ENCODE results near the gene TBC1D14. TPM values are rescaled to one million over a fixed set of nuclear protein-coding genes. Genes with fewer than 3 reads are reported as not detected.

TBC1D14 gene
- total RNA-seq, 4 donors from 2014 or later: 39.8 to 47.0 (median 46.0) TPM

DNA sequence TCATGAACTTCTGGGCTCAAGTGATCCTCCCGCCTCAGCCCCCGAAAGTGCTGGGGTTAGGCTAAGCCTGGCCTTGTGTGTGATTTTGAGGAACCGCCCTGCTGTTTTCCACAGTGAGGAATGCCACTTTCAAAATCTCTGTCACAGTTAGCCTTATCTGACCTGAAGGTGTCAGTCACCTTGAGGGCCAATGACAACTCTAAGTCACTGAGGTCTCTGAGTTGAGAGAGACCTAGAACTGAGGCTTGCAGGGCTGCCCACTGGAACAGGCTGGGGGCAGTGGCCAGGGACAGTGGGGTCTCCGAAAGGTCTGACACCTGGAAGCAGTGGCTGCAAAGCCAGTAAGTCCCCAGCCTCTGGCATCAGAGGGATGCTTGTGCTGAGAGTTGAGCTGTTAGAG lies 139.7 kb downstream of the TBC1D14 start:
- Histone ChIP-seq H3K27ac (no peak overlapping the region), H3K4me3 (replicated peaks in 1 of 3) (no peak overlapping the region), H3K27me3 (no peaks in the 10 kb centered on the region), H3K9me3 (no peaks in the 10 kb centered on the region), H3K4me1 (peaks cover 34 to 48% of the 10 kb centered on the region in 2 donors), H3K36me3 (peaks cover 2 to 4% of the 10 kb centered on the region in 2 donors)
- intact Hi-C loops (cut with DNase I): loop anchor here (10.0 kb wide), 1 partner anchor 144 kb away; the partner anchor contains the start of gene TBC1D14
- DNase-seq: no peak
- WGBS, 2 donors: 92 to 96% methylated on average over 4 of the region's 4 CpGs
- TF ChIP-seq, protein P1, sequence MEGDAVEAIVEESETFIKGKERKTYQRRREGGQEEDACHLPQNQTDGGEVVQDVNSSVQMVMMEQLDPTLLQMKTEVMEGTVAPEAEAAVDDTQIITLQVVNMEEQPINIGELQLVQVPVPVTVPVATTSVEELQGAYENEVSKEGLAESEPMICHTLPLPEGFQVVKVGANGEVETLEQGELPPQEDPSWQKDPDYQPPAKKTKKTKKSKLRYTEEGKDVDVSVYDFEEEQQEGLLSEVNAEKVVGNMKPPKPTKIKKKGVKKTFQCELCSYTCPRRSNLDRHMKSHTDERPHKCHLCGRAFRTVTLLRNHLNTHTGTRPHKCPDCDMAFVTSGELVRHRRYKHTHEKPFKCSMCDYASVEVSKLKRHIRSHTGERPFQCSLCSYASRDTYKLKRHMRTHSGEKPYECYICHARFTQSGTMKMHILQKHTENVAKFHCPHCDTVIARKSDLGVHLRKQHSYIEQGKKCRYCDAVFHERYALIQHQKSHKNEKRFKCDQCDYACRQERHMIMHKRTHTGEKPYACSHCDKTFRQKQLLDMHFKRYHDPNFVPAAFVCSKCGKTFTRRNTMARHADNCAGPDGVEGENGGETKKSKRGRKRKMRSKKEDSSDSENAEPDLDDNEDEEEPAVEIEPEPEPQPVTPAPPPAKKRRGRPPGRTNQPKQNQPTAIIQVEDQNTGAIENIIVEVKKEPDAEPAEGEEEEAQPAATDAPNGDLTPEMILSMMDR (IDR thresholded peaks at IDR 0.05): no peak
- no peak for TF ChIP-seq POLR2A (IDR thresholded peaks at IDR 0.05)

GRCh38 chr4:7049739-7050138 lies 140.1 kb downstream of the TBC1D14 start:
- no peak overlapping the region for H3K4me3 ChIP-seq (replicated peaks in 1 of 3)
- no peak for DNase-seq
- peaks cover 29 to 43% of the 10 kb centered on the region in 2 donors for H3K4me1 ChIP-seq
- intact Hi-C loops (cut with DNase I): loop anchor here (10.0 kb wide), 1 partner anchor 145 kb away; the partner anchor contains the start of gene TBC1D14
- TF ChIP-seq POLR2A (IDR thresholded peaks at IDR 0.05): no peak
- TF ChIP-seq, protein P1 (IDR thresholded peaks at IDR 0.05): no peak
- H3K27me3 ChIP-seq: no peaks in the 10 kb centered on the region
- H3K9me3 ChIP-seq: no peaks in the 10 kb centered on the region
- H3K27ac ChIP-seq: no peak overlapping the region
- WGBS, 2 donors: 91 to 92% methylated on average over 7 to 10 of the region's 11 CpGs
- H3K36me3 ChIP-seq: peaks cover 4 to 9% of the 10 kb centered on the region in 2 donors

DNA sequence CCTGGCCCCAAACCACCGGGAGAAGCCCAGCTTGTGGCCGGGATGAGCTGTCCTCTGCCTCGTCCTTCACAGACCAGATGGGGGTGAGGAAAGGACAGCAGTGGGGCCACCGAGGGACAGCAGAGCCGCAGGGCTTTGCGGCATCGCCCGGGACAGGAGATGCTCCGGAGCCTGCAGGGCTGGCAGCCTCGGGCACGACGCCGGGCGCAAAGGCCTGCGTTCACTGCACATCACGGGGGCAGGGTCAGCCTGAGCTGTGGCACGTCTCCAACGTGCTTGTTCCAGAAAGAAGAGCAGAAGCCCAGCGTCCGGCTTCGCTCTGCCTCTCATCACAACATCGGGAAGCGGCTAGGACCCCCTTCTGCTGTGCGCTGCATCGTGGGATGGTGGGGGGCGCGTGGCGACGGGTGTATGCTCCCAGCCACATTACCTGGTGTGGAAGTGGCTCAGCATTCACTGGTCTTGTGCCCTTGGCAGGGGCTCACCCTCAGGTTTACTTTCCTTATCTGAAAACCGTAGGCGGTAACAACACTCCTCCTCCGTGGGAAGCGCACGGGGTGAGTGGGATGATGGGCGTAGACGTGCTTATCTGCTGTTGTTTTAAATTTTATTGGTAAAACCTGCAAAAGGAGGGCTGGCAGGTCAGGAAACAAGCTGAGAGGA lies 141.0 kb downstream of the TBC1D14 start:
- H3K9me3 ChIP-seq: no peaks in the 10 kb centered on the region
- H3K27ac ChIP-seq: no peak overlapping the region
- H3K4me1 ChIP-seq: peaks cover 20 to 34% of the 10 kb centered on the region in 2 donors
- H3K27me3 ChIP-seq: no peaks in the 10 kb centered on the region
- peaks cover 12 to 16% of the 10 kb centered on the region in 2 donors for H3K36me3 ChIP-seq
- whole genome bisulfite sequencing, 2 donors: 92% methylated on average over 35 of the region's 36 CpGs
- no peak for DNase-seq
- intact Hi-C loops (cut with DNase I): no loop called here
- no peak overlapping the region for H3K4me3 ChIP-seq (replicated peaks in 1 of 3)
- no peak for TF ChIP-seq POLR2A (IDR thresholded peaks at IDR 0.05)
- TF ChIP-seq, protein P1 (IDR thresholded peaks at IDR 0.05): no peak

DNA sequence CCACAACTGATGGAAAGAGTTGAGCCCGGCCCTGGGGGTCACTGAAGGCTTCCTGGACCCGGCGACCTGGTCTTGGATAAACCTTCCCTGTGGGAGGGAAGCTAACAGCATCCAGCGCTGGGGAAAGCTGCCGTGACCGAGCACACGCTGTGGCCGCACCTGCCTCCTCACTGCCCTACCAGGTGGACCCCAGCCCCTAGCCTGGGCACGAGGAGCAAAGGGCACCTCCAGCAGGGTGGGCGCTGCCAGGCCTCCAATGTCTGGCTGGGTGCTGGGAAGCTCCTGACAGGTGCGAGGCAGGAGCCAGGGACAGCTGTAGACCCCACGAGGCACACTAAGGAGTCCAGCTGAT lies 141.5 kb downstream of the TBC1D14 start:
- H3K9me3 ChIP-seq: no peaks in the 10 kb centered on the region
- no peak overlapping the region for H3K4me3 ChIP-seq (replicated peaks in 1 of 3)
- H3K27ac ChIP-seq: no peak overlapping the region
- 90 to 96% methylated on average over 11 to 12 of the region's 12 CpGs for WGBS, 2 donors
- H3K27me3 ChIP-seq: no peaks in the 10 kb centered on the region
- H3K36me3 ChIP-seq: peaks cover 17 to 21% of the 10 kb centered on the region in 2 donors
- no peak for DNase-seq
- peaks cover 15 to 29% of the 10 kb centered on the region in 2 donors for H3K4me1 ChIP-seq
- no peak for TF ChIP-seq POLR2A (IDR thresholded peaks at IDR 0.05)
- TF ChIP-seq, protein P1 (IDR thresholded peaks at IDR 0.05): no peak
- intact Hi-C loops (cut with DNase I): no loop called here

DNA sequence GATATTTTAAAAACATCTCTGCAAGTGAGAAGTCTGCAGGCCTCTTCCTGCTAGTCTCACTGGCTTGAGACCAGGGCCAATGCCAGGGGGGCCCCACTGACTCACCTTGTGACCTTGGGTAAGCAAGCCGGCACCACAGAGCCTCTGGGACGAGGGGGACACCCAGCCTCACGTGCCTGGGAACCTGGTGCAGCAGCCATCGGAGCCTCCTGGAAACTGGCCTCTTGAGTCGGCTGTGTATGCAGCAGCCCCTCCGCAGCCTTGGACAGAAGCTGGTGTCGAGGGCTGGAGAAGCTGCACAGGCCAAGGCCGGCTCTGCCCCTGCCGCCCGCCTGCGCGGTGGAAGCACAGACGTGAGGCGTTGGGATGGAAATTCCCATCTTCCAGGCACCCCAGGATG lies 142.3 kb downstream of the TBC1D14 start:
- H3K27me3 ChIP-seq: no peaks in the 10 kb centered on the region
- H3K4me1 ChIP-seq: peaks cover 10 to 21% of the 10 kb centered on the region in 2 donors
- H3K4me3 ChIP-seq (replicated peaks in 1 of 3): no peak overlapping the region
- H3K36me3 ChIP-seq: peaks cover 18 to 21% of the 10 kb centered on the region in 2 donors
- 95% methylated on average over 11 of the region's 14 CpGs for WGBS, 2 donors
- H3K9me3 ChIP-seq: no peaks in the 10 kb centered on the region
- intact Hi-C loops (cut with DNase I): no loop called here
- DNase-seq: no peak
- TF ChIP-seq, protein P1 (IDR thresholded peaks at IDR 0.05): no peak
- TF ChIP-seq POLR2A (IDR thresholded peaks at IDR 0.05): no peak
- H3K27ac ChIP-seq: no peak overlapping the region
